HepG2 (cell line): ENCODE data around the gene DDX59. TPM values are rescaled to one million over a fixed set of nuclear protein-coding genes. Genes with fewer than 3 reads are reported as not detected.

ENCODE experiments used
- ATAC-seq: fragments of 200-7000 bp; cut with Tn5 transposase; 3 replicates; pipeline ENCODE4 v1.9.1; 2020; ENCODE audit warnings: mild to moderate bottlenecking, moderate library complexity
- BruUV-seq: library from RNA; stranded (reverse); fragments of 400-500 nt; replicated peaks from 2 replicates; lab custom pipeline; 2021; lab: Mats Ljungman, UMichigan
- CTCF ChIA-PET: fragments of 300-600 bp; formaldehyde crosslinking; extraction: SDS; loops from one replicate; lab custom pipeline; 2021; ENCODE audit warnings: low total read pairs, inconsistent platforms, low intra/inter-chr PET ratio; lab: Yijun Ruan, JAX
- POLR2A ChIA-PET: fragments of 350-600 bp; sonication (Branson Sonifier 250); formaldehyde crosslinking; loops from one replicate; lab custom pipeline; 2020; ENCODE audit warnings: antibody characterized with exemption, inconsistent platforms; lab: Yijun Ruan, JAX
- DNase-seq: peaks from one replicate; pipeline ENCODE4 v3.0.0-alpha.2; 2015; ENCODE audit warnings: low spot score
- FAIRE-seq: peaks from 3 replicates; lab custom pipeline; 2011; peaks lifted over from hg19 to GRCh38; lab: Jason Lieb, UNC
- H2AFZ ChIP-seq: one replicate; pipeline ENCODE4 v1.6.1; 2011; ENCODE audit warnings: low read length, inconsistent platforms
- H3K27ac ChIP-seq: fragments of 300-600 bp; 3 replicates; pipeline ENCODE4 v1.8.0; 2011; ENCODE audit warnings: mixed run types, mild to moderate bottlenecking, mixed read lengths, low read length, inconsistent platforms; ENCODE audit not compliant: insufficient read depth; ENCODE audit errors: extremely low read length
- H3K27me3 ChIP-seq, 2 experiments: fragments of 200-600 bp in 1 of 2; 2 replicates in 1 of 2; 3 replicates in 1 of 2; pipeline versions ENCODE4 v1.6.0 to v1.8.0; 2011; ENCODE audit warnings: low read length in 2 of 2, mild to moderate bottlenecking in 2 of 2, moderate library complexity in 2 of 2, inconsistent platforms in 1 of 2; ENCODE audit not compliant: insufficient read depth in 2 of 2, control insufficient read depth in 1 of 2
- H3K36me3 ChIP-seq, 2 experiments: fragments of 200-600 bp in 1 of 2; replicated peaks in 1 of 2; 2 replicates in 1 of 2; 3 replicates in 1 of 2; pipeline versions ENCODE4 v1.5.1 to v1.8.0; 2011; ENCODE audit warnings: low read length in 2 of 2, inconsistent platforms in 1 of 2; ENCODE audit not compliant: insufficient read depth in 2 of 2, control insufficient read depth in 1 of 2
- H3K4me1 ChIP-seq: 2 replicates; pipeline ENCODE4 v1.5.1; 2012; ENCODE audit warnings: low read length, inconsistent platforms; ENCODE audit not compliant: insufficient read depth
- H3K4me2 ChIP-seq: 2 replicates; pipeline ENCODE4 v1.6.0; 2011; ENCODE audit warnings: low read depth, low read length, inconsistent platforms
- H3K4me3 ChIP-seq, 3 experiments: fragments of 200-600 bp in 1 of 3; sonication (generic), shearing (Covaris generic) in 1 of 3; replicated peaks in 1 of 3; 2 replicates each; pipeline ENCODE4 v1.5.1; 2011 to 2016; ENCODE audit warnings: low read length in 3 of 3, inconsistent platforms in 2 of 3, low read depth in 2 of 3, mild to moderate bottlenecking in 2 of 3, control low read depth in 1 of 3, mixed read lengths in 1 of 3; ENCODE audit not compliant: insufficient read depth in 1 of 3
- H3K79me2 ChIP-seq: one replicate; pipeline ENCODE4 v1.6.1; 2011; ENCODE audit warnings: low read length, inconsistent platforms; ENCODE audit not compliant: insufficient read depth
- H3K9ac ChIP-seq: 2 replicates; pipeline ENCODE4 v1.6.0; 2011; ENCODE audit warnings: mild to moderate bottlenecking, low read depth, low read length, inconsistent platforms; ENCODE audit not compliant: insufficient read depth
- H3K9me3 ChIP-seq: 2 replicates; pipeline ENCODE4 v1.5.1; 2012; ENCODE audit warnings: mild to moderate bottlenecking, low read length
- H4K20me1 ChIP-seq: 2 replicates; pipeline ENCODE4 v1.6.0; 2011; ENCODE audit warnings: inconsistent platforms, mild to moderate bottlenecking, low read length, moderate library complexity; ENCODE audit not compliant: insufficient read depth
- ATF7-NPFF ChIP-seq: sonication (generic); formaldehyde crosslinking; IDR thresholded peaks from 2 replicates; pipeline ENCODE4 v1.8.1; 2023; ENCODE audit warnings: mild to moderate bottlenecking, low read depth, missing genetic modification reagents, moderate library complexity
- GTF3A ChIP-seq: sonication (generic); formaldehyde crosslinking; conservative IDR thresholded peaks from 2 replicates; pipeline ENCODE4 v1.4.0; 2020; ENCODE audit warnings: mild to moderate bottlenecking, missing genetic modification reagents
- NCOR1 ChIP-seq: fragments of 200-600 bp; sonication (generic); IDR thresholded peaks from 2 replicates; pipeline ENCODE4 v1.7.0; 2017; ENCODE audit warnings: antibody characterized with exemption, low read length, borderline replicate concordance
- NFYB ChIP-seq: sonication (generic); formaldehyde crosslinking; IDR thresholded peaks from 2 replicates; pipeline ENCODE4 v1.4.0; 2020; ENCODE audit warnings: missing genetic modification reagents
- NR1H2 ChIP-seq: sonication (generic); formaldehyde crosslinking; IDR thresholded peaks from 2 replicates; pipeline ENCODE4 v1.8.1; 2022; ENCODE audit warnings: low read depth, missing genetic modification reagents, borderline replicate concordance
- PLRG1 ChIP-seq: fragments of 450-650 bp; conservative IDR thresholded peaks from 2 replicates; pipeline ENCODE4 v1.6.1; 2016
- SRSF1 ChIP-seq: fragments of 200-400 bp; formaldehyde crosslinking; optimal IDR thresholded peaks from 2 replicates; pipeline ENCODE3; 2017; ENCODE audit warnings: mild to moderate bottlenecking, low read depth, low read length, moderate library complexity
- SSRP1 ChIP-seq: IDR thresholded peaks from 2 replicates; pipeline ENCODE4 v1.6.1; 2016; ENCODE audit warnings: control low read depth
- ZBTB38 ChIP-seq: sonication (generic); formaldehyde crosslinking; IDR thresholded peaks from 2 replicates; pipeline ENCODE4 v1.5.1; 2020; ENCODE audit warnings: mild to moderate bottlenecking, missing genetic modification reagents
- ZBTB40 ChIP-seq, 2 experiments: fragments of 450-650 bp in 1 of 2; sonication (generic) in 1 of 2; formaldehyde crosslinking in 1 of 2; IDR thresholded peaks; 2 replicates each; pipeline versions ENCODE4 v1.6.1 to v1.8.0; 2016 to 2022; ENCODE audit warnings: antibody characterized with exemption in 1 of 2, mild to moderate bottlenecking in 1 of 2, missing genetic modification reagents in 1 of 2
- ZNF546 ChIP-seq: sonication (generic); formaldehyde crosslinking; conservative IDR thresholded peaks from 2 replicates; pipeline ENCODE4 v1.8.1; 2023; ENCODE audit warnings: mild to moderate bottlenecking, missing genetic modification reagents
- WGBS: methylation state at CpG from one replicate; pipeline ENCODE4 v1.1.6; 2017; ENCODE audit warnings: low lambda C conversion rate; 5-methylcytosine and 5-hydroxymethylcytosine counted together
- in situ Hi-C: cut with HindIII; loops from 2 replicates; pipeline ENCODE4 v1.10.0; 2017; ENCODE audit warnings: low pct_unique_long_range_greater_than_20kb; ENCODE audit not compliant: extremely low pct_ligation_motif_present
- intact Hi-C: fragments of 100-400 bp; cut with micrococcal nuclease; formaldehyde crosslinking; loops from one replicate; pipeline ENCODE4 v1.10.0; 2022; ENCODE audit not compliant: unreplicated experiment
- polyA plus RNA-seq, 8 experiments: library from polyadenylated mRNA; depleted of rRNA in 3 of 8; stranded (reverse) in 7 of 8; unstranded in 1 of 8; fragments of >200 nt; fragmentation: Illumina TruSeq in 4 of 8; extraction: Trizol in 4 of 8; gene quantifications; 2 replicates each; pipeline versions ENCODE4 v1.2.1 to v1.2.3, GENCODE V29; 2011 to 2016; ENCODE audit warnings: low read depth in 4 of 8, missing spikeins in 1 of 8, mixed read lengths in 1 of 8; ENCODE audit not compliant: insufficient read depth in 1 of 8
- total RNA-seq, 5 experiments: library from RNA; depleted of rRNA; stranded (reverse); fragments of >200 nt; fragmentation: Illumina TruSeq; extraction: Trizol; gene quantifications; 2 replicates each; pipeline ENCODE4 v1.2.3, GENCODE V29; 2016; ENCODE audit warnings: low read depth in 1 of 5

Gene DDX59
- total and polyA plus RNA-seq, 2 of the 13 experiments (the other 11 are each of a cell fraction or from before 2014, with no cell fraction given), result 12.1 to 14.8 TPM

GRCh38 chr1:200686620-200687019, 16.9 kb upstream of the DDX59 start:
- no peak for TF ChIP-seq NR1H2
- TF ChIP-seq NFYB, result no peak
- TF ChIP-seq PLRG1, result no peak
- TF ChIP-seq ZBTB40 (IDR thresholded peaks at IDR 0.05), result no peak
- TF ChIP-seq ZBTB40 (CRISPR knock-in tag; IDR thresholded peaks at IDR 0.05), result no peak
- TF ChIP-seq ZNF546, result no peak
- TF ChIP-seq ATF7-NPFF (CRISPR knock-in tag), result no peak
- no peak for TF ChIP-seq SRSF1
- no peak for TF ChIP-seq ZBTB38 (CRISPR knock-in tag)
- TF ChIP-seq SSRP1, result no peak
- TF ChIP-seq GTF3A (CRISPR knock-in tag), result no peak
- no peak for TF ChIP-seq NCOR1
- Histone ChIP-seq H3K9me3 (no peaks in the 10 kb centered on the region), H3K4me2 (no peak overlapping the region), H3K27ac (no peak overlapping the region), H3K9ac (no peak overlapping the region), H3K4me1 (no peaks in the 10 kb centered on the region), H3K4me3 (no peak overlapping the region), H2AFZ (no peak overlapping the region), H4K20me1 (no peaks in the 10 kb centered on the region), H3K79me2 (no peaks in the 10 kb centered on the region), H3K36me3 (no peaks in the 10 kb centered on the region), H3K27me3 (no peaks in the 10 kb centered on the region; a peak in 1 of 5 replicates)
- ChIA-PET CTCF (no interaction called here), POLR2A (no interaction called here)
- 0% methylated on average over 2 of the region's 2 CpGs for WGBS
- in situ Hi-C loops (no loop called here), intact Hi-C loops (no loop called here)
- no peak for DNase-seq
- no TSS peak for BruUV-seq
- no peak for ATAC-seq
- FAIRE-seq, result no peak
